SH-SY5Y (cell line): Measurements from ENCODE around the gene ATF3.

Experiments used
- GATA2 ChIP-seq: IDR thresholded peaks from 2 replicates; pipeline ENCODE4 v1.6.1; 2011; ENCODE audit warnings: mild to moderate bottlenecking, low read depth, low read length
- GATA3 ChIP-seq: IDR thresholded peaks from 2 replicates; pipeline ENCODE4 v1.6.1; 2011; ENCODE audit warnings: low read depth, mild to moderate bottlenecking, low read length, moderate library complexity

- no peak for TF ChIP-seq GATA2
- no peak for TF ChIP-seq GATA3
Observed at GRCh38 chr1:212595229-212595628, 13.3 kb upstream of the ATF3 start.
